ENCODE measurements around the gene APBA2.

The APBA2 gene

GRCh38 chr15:28942046-28942445, 56.3 kb downstream of the APBA2 start:
- DNase-seq: no peak

DNA sequence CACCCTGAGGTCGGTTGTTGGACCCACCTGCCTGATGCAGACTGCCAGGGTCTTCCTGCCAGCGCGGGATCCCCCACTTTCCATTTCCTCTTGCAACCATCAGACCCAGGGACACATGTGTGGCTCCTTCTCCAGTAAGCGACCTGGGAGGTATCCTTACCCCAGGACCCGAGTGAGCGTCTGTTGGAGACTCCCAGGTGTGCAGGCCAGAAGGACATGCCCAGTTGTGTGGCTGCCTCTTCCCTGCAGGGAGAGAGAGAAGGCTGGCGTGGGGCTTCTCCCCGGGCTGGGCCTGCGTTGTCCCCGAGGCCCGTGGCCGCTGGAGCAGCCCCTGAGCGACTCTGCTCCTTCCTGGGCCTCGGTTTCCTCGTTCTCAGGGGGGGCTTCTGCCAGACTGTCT, 56.8 kb downstream of the APBA2 start:
- DNase-seq: no peak

DNA sequence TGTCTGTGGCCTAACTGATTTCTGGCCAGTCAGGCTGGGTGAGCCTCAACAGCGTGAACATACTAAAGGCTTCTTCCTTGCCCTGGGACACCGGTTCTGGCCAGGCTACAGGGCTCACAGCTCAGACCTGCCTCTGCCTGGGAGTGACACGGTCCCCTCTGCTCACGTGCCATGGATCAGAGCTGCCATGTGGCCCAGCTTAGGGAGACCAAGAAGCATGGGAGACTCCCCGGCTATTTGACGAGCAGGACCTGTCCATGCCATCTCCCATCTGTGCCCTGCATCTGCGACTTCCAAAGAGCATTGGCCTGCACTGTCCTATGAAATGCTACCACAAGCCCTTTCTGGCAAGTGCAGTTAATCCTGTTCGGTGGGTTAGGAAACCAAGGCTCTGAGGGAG, 57.4 kb downstream of the APBA2 start:
- DNase-seq: no peak

GRCh38 chr15:28943611-28944230, 57.9 kb downstream of the APBA2 start:
- DNase-seq: no peak

- no peak for DNase-seq
Measured at GRCh38 chr15:28944286-28944685, 58.5 kb downstream of the APBA2 start.

DNA sequence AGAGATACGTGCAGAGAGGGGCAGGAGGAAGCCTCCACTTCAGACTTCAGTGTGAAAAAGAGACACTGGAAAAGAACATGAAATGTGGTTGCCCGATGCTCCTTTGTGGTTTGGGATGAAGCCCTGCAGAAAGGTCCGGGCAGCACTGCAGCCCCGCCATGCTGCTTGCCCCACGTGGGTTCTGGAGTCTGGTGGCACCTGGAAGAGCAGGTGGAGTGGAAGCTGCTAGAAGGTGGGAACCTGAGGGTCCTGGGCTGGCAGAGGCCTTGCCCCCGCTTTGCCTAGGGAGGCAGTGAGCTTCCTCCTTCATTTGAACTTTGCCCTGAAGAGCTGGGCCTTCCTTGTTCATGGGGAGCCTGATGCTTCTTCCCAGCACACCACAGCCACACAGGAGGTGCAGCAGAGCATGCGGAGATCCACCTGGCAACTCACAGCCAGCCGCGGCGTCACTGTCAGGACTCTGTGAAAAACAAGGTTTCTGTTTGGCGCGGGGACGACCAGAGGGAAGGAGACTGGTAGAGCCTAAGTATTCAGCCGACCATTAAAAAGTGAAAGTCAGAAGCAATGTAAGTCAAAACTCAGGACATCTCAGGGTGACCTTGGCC, 59.0 kb downstream of the APBA2 start:
- no peak for DNase-seq

DNA sequence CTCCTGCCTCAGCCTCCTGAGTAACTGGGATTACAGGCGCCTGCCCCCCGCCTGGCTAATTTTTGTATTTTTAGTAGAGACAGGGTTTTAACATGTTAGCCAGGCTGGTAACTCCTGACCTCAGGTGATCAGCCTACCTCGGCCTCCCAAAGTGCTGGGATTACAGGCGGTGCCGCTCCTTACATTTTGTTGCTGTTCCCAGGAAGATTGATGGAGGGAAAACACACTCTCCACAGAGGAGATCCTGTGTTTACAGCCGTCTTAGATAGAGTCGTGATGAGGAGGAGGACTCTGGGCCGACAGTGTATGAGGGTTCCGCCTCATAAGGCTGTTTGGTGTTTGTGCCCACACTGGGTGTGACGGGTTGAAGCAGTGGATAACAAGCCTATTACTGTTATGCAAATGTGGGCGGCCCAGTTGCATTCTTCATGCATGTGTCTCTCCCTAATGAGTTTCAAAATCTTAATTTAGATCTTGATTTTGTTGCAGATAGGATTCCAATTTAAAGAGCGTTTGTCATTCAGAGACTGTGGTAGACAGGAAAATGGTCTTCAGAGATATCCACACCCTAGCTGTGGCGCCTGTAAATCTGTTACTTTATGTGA, 60.0 kb downstream of the APBA2 start:
- no peak for DNase-seq

DNA sequence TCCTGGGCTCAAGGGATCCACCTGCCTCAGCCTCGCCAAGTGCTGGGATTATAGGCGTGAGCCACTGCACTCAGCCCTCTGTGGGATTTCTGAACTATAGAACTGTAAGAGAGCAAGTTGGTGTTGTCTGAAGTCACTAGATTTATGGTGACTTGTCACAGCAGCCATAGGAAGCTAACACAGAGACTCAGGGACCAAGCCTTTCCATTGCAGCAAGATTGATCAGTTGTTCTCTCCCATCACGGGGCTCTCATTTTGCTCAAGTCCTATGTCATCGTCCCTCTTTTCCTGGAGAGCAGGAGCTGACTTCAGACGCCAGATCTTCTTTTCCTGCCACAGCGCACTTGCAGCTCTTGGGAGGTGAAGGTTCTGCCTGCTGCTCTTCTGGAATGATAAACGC, 61.0 kb downstream of the APBA2 start:
- DNase-seq: no peak

DNA sequence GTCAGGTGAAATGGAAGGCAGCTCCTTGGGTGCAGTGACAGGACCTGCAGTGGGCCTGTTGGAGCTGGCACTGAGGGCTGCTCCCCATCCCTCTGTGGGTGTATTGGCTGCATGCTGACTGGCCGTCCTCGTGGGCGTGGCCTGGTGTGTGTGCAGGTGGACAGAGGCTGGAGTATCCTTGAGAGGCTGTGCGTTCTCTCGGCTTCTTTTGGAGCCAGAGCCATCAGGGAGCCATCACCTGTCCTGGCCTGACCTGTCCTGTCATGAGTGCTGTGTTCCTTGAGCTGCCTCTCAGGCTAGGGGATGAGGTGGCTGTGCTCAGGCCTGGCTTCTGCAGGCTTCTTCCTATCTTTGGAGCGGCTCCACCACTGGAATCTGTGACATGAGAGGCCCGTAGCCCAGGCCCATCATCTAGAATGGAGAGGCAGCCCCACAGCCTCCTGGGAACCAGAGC, 61.5 kb downstream of the APBA2 start:
- DNase-seq: no peak

DNA sequence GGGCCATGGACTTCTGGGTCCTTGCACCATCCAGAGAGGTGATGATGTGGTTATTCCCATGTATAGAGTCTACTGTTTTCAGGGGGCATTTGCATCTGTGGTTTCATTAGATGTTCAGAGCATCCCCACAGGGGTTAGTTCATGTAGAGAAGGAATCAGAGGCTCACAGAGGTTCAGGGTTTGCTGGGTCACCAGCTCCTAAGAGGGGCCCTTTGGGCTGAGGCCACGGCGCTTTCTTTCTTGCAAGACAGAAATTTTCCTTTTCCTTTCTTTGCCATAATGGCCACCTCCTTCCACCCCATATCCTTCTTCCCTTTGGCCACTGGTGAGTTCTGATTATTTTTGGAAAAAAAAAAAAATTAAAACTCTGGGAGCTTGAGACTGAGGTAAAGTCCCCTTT, 62.3 kb downstream of the APBA2 start:
- no peak for DNase-seq

- DNase-seq: no peak
Measured at GRCh38 chr15:28950916-28951315, 65.1 kb downstream of the APBA2 start.

GRCh38 chr15:28952666-28953491, 67.1 kb downstream of the APBA2 start:
- no peak for DNase-seq

DNA sequence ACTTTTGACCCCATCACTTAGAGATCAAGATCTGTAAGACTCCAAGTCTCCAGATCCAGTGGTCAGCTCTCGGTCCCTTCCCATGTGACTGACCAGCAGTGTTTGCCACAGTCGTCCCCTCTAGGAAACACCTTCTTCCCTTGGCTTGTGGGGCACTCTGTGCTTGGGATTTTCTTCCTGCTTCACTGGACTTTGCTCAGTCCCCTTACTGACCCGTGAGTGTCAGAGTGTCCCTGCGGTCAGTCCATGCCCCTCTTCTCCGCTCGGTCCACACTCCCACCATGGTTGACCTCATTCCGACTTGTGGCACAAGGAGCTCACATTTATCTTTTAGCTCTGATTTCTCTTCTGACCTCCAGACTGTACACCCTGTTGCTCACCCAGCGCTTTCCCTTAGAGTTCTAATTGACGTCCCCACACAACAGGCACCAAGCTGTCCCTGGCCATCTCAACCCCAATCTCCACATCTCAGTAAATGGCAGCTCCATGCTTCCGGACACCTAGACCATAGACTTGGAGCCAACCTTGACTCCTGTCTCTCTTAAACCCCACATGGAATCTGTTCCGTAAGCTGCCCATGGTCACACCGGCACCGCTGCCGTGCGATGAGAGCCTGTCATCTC, 67.9 kb downstream of the APBA2 start:
- no peak for DNase-seq

DNA sequence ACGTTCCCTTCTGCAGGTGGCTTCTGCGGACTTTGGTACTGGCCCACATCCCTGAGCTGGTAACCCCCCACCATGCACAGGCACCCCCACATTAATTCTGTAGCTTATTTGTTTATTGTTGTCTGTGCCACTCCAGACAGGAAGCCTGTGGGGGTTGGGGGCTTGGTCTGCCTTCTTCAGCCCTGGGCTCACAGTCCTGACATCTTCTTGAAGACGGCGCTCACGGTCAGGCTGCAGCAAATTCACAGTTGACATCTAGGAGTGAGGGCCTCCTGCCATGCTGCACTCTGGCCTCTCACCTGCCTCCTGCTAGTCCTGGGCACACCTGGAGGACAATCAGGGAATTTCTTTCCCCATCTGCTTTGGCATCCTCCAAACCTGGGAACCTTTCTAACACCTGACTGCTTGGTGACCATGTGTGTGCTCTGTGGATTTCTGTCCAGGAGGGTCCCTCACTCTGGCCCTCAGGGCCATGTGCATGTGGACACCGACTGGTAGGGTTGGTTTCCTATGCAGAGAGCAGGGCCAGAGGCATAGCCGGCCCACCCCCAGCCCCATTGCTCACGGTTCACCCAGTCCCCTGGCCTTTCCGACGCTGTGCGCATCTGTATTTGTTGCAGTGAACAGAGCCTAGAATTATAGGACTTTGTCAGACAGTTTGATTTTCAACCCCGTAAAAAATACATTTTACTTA, 68.8 kb downstream of the APBA2 start:
- no peak for DNase-seq

GRCh38 chr15:28955160-28955992, 69.6 kb downstream of the APBA2 start:
- DNase-seq: no peak

GRCh38 chr15:28955993-28956421, 70.2 kb downstream of the APBA2 start:
- no peak for DNase-seq

DNA sequence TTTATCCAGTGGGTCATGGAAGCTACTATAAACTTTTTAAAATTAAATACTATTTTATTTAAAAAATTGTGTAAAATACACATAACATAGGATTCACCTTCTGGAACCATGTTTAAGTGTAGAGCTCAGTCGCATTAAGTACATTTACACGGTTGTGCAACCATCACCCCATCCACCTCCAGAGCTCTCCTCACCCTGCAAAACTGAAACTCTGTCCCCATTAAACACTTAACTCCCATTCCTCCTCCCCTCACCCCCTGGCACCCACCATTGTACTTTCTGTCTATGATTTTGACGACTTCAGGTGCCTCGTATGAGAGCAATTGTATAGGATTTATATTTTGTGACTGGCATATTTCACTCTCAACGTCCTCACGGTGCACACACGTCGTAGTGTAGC, 70.7 kb downstream of the APBA2 start:
- no peak for DNase-seq

DNA sequence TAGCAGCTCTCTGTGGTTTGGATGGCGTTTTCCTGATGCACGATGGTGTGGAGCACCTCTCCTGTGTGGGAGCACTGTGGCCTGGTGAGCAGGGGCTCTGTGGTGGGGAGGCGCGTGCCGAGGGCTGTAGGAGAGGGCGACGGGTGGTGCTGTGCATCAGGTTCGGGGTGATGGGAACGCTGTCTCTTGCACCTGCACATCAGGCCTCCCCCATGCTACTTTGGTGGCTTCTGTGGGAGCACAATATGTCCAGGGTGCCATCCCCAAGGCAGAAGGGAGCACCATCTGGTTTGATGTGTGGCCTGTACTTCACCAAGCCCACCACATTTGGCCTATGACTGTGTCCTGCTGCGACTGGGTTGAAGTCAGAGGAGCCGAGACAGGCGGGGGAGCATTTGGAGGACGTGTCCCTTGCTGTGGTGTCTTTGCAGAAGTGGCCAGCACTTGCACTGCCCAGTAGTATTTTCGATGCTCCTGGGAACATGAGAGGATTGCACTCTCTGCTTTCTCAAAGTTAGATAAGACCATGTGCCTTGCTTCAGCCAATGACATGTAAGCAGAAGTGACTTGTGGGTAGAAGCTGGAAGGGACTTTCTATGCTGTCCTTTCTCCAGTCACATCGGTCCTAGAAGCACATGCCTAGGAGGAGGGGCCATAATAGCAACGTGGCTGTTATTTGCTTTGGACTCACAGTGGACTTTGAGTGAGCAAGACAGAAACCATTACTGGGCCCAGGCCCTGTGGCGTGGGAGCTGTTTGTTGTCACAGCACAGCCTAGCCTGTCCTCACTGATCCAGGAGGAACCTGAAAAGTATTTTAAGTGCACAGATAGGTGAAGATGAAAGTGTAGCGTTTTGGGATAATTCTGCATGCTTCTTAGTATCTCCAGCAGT, 72.1 kb downstream of the APBA2 start:
- DNase-seq: no peak

DNA sequence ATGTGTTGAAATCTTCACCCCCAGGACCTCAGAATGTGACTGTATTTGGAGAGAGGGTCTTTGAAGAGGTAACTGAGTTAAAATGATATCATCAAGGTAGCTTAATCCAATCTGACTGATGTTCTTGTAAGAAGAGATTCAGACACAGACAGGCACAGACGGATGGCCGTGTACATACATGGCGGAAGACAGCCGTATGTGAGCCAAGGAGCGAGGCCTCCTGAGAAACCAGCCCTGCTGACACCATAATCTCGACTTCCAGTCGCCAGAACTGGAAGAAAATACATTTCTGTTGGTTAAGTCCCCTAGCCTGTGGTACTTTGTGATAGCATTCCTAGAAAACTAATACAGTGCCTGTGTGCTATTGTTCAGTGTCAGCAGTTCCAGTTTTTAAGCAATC, 73.6 kb downstream of the APBA2 start:
- DNase-seq: no peak

DNA sequence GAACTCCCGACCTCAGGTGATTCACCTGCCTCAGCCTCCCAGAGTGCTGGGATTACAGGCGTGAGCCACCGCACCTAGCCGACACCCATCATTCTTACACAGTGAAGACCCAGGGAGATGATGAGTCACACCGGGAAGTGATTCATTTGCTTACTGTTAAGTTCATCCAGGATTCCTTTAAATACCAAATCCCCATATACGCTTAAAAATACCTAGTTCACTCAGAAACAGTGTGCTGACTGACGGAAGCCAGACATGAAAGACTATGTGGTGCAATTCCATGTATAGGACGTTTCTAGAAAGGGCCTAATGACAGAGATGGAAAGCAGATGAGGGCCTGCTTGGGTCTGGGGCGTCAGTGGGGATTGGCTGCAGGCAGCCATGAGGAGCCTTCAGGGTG, 75.2 kb downstream of the APBA2 start:
- DNase-seq: no peak

DNA sequence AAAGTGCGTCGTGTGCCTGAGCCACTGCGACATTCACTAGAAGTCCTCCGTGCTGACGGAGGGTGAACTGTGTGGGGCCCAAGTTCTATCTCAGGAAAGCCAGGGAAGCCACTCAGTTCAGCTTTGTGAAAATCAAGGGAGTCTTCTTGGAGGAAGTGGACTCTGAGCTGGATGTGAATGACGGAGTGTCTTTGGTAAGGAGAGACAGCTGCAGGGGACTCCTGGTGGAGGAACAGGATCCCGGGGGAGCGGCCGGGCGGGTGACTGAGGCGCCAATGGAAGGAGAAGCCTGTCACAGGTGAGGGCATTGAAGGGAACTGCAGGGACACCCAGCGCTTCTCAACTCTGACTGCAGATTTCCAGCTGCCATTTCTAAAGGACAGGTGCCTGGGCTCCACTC, 75.6 kb downstream of the APBA2 start:
- DNase-seq: no peak

Measured in SHP77 treated with DMSO at 0.1 percent for 48 hours (cell line).